PC-9 (cell line): ENCODE data around the gene S100A9. TPM values are rescaled to one million over a fixed set of nuclear protein-coding genes. Genes with fewer than 3 reads are reported as not detected.

Experiments
- BruUV-seq: library from RNA; stranded (reverse); fragments of 400-500 nt; replicated peaks from 2 replicates; lab custom pipeline; 2021; lab: Mats Ljungman, UMichigan
- CTCF ChIA-PET: fragments of 300-600 bp; sonication (Branson Sonifier 250); formaldehyde crosslinking; loops from one replicate; lab custom pipeline; 2022; ENCODE audit warnings: antibody characterized with exemption; lab: Charles Lee
- POLR2A ChIA-PET: fragments of 300-600 bp; sonication (Branson Sonifier 250); formaldehyde crosslinking; loops from one replicate; lab custom pipeline; 2022; ENCODE audit warnings: antibody characterized with exemption; ENCODE audit not compliant: unreplicated experiment; lab: Charles Lee
- DNase-seq, 2 experiments: peaks; one replicate each; pipeline versions ENCODE4 v3.0.0 to v3.0.0-alpha.2; 2015 to 2022; ENCODE audit warnings: mixed read lengths in 1 of 2
- H2AFZ ChIP-seq: fragments of 200-600 bp; sonication (generic); 2 replicates; pipeline ENCODE4 v1.8.1; 2017; ENCODE audit warnings: antibody characterized with exemption
- H3F3A ChIP-seq: fragments of 200-600 bp; sonication (generic); 2 replicates; pipeline ENCODE4 v1.8.1; 2017; ENCODE audit warnings: antibody characterized with exemption, mild to moderate bottlenecking, low read depth; ENCODE audit not compliant: insufficient read depth
- H3K27ac ChIP-seq: fragments of 200-600 bp; sonication (generic); 2 replicates; pipeline ENCODE4 v1.6.1; 2016; ENCODE audit warnings: mixed run types
- H3K27me3 ChIP-seq: fragments of 200-600 bp; sonication (generic); 2 replicates; pipeline ENCODE4 v1.6.1; 2016; ENCODE audit warnings: low read depth, mixed run types; ENCODE audit not compliant: insufficient read depth
- H3K36me3 ChIP-seq: fragments of 200-600 bp; sonication (generic); 2 replicates; pipeline ENCODE4 v1.6.1; 2016; ENCODE audit warnings: low read depth, mixed run types
- H3K4me1 ChIP-seq: fragments of 200-600 bp; sonication (generic); replicated peaks from 2 replicates; pipeline ENCODE4 v1.6.1; 2016; ENCODE audit warnings: mixed run types; ENCODE audit not compliant: insufficient read depth
- H3K4me2 ChIP-seq: fragments of 200-600 bp; sonication (generic); 2 replicates; pipeline ENCODE4 v1.6.1; 2017; ENCODE audit warnings: mixed run types
- H3K4me3 ChIP-seq: fragments of 200-600 bp; sonication (generic); 2 replicates; pipeline ENCODE4 v1.6.1; 2016; ENCODE audit warnings: mixed run types
- H3K79me2 ChIP-seq: fragments of 200-600 bp; sonication (generic); 2 replicates; pipeline ENCODE4 v1.6.1; 2017; ENCODE audit warnings: low read depth, mixed run types
- H3K9me2 ChIP-seq: fragments of 200-600 bp; sonication (generic); 2 replicates; pipeline ENCODE4 v1.8.1; 2017; ENCODE audit warnings: mild to moderate bottlenecking; ENCODE audit not compliant: insufficient read depth
- H3K9me3 ChIP-seq: fragments of 200-600 bp; sonication (generic); 2 replicates; pipeline ENCODE4 v1.8.1; 2016; ENCODE audit warnings: low read depth; ENCODE audit not compliant: insufficient read depth
- H4K20me1 ChIP-seq: fragments of 200-600 bp; sonication (generic); 2 replicates; pipeline ENCODE4 v1.8.1; 2017; ENCODE audit not compliant: insufficient read depth
- CTCF ChIP-seq: fragments of 200-600 bp; sonication (generic); conservative IDR thresholded peaks from 2 replicates; pipeline ENCODE4 v1.6.1; 2017; ENCODE audit warnings: mixed run types, antibody characterized with exemption, mild to moderate bottlenecking, moderate library complexity
- EZH2 ChIP-seq: fragments of 200-600 bp; sonication (generic); IDR thresholded peaks from 2 replicates; pipeline ENCODE4 v1.8.0; 2017; ENCODE audit warnings: antibody characterized with exemption, low read depth
- intact Hi-C: fragments of 100-400 bp; cut with micrococcal nuclease; formaldehyde crosslinking; loops from one replicate; pipeline ENCODE4 v1.10.0; 2022; ENCODE audit not compliant: unreplicated experiment
- total RNA-seq: library from RNA; stranded (reverse); gene quantifications from 2 replicates; pipeline ENCODE4 v1.2.3, GENCODE V29; 2021

S100A9 gene
- total RNA-seq, 1 experiment from 2014 or later: 4.3 TPM

GRCh38 chr1:153393926-153394325 is 36.3 kb downstream of the S100A9 start:
- no peaks in the 10 kb centered on the region for H3K36me3 ChIP-seq
- no peaks in the 10 kb centered on the region for H4K20me1 ChIP-seq
- no peak overlapping the region for H3K4me3 ChIP-seq
- no peak for TF ChIP-seq EZH2
- TF ChIP-seq CTCF: no peak; the same call in 1 of the 2 replicates
- H3K27ac ChIP-seq: no peak overlapping the region
- POLR2A ChIA-PET: no interaction called here
- no peak overlapping the region for H2AFZ ChIP-seq
- intact Hi-C loops: no loop called here
- BruUV-seq: no TSS peak
- H3K9me3 ChIP-seq: no peaks in the 10 kb centered on the region
- H3K4me1 ChIP-seq: peaks cover 59% of the 10 kb centered on the region
- H3K79me2 ChIP-seq: no peaks in the 10 kb centered on the region
- H3K4me2 ChIP-seq: no peak overlapping the region
- H3K9me2 ChIP-seq: no peaks in the 10 kb centered on the region
- H3F3A ChIP-seq: peaks cover 9% of the 10 kb centered on the region; the same call in 1 of the 2 replicates
- H3K27me3 ChIP-seq: no peaks in the 10 kb centered on the region
- DNase-seq: peak in 1 of 2 experiments; percentile 45
- CTCF ChIA-PET: no interaction called here

GRCh38 chr1:153394391-153394790 is 36.7 kb downstream of the S100A9 start:
- intact Hi-C loops: no loop called here
- ChIA-PET CTCF (no interaction called here), POLR2A (no interaction called here)
- H3K79me2 ChIP-seq: no peaks in the 10 kb centered on the region
- H3K27ac ChIP-seq: no peak overlapping the region
- H2AFZ ChIP-seq: no peak overlapping the region
- H3F3A ChIP-seq: peaks cover 9% of the 10 kb centered on the region; the same call in 1 of the 2 replicates
- H3K4me3 ChIP-seq: no peak overlapping the region
- TF ChIP-seq EZH2 (no peak), CTCF (no peak; the same call in 1 of the 2 replicates)
- BruUV-seq: no TSS peak
- no peaks in the 10 kb centered on the region for H3K36me3 ChIP-seq
- H3K9me3 ChIP-seq: no peaks in the 10 kb centered on the region
- H4K20me1 ChIP-seq: no peaks in the 10 kb centered on the region
- peaks cover 57% of the 10 kb centered on the region for H3K4me1 ChIP-seq
- DNase-seq: no peak
- no peaks in the 10 kb centered on the region for H3K27me3 ChIP-seq
- H3K4me2 ChIP-seq: no peak overlapping the region
- H3K9me2 ChIP-seq: no peaks in the 10 kb centered on the region

- H4K20me1 ChIP-seq: no peaks in the 10 kb centered on the region
- H3K4me1 ChIP-seq: peaks cover 48% of the 10 kb centered on the region
- H3F3A ChIP-seq: peaks cover 9% of the 10 kb centered on the region; the same call in 1 of the 2 replicates
- no peak overlapping the region for H2AFZ ChIP-seq
- no peaks in the 10 kb centered on the region for H3K27me3 ChIP-seq
- H3K27ac ChIP-seq: no peak overlapping the region
- BruUV-seq: no TSS peak
- no peaks in the 10 kb centered on the region for H3K36me3 ChIP-seq
- no peak overlapping the region for H3K4me3 ChIP-seq
- DNase-seq: no peak
- intact Hi-C loops: no loop called here
- 0 out of 2 replicates have a peak overlapping the region, but pooled peaks have one; percentile 9 for H3K4me2 ChIP-seq
- TF ChIP-seq CTCF: no peak
- no peak for TF ChIP-seq EZH2
- ChIA-PET POLR2A (no interaction called here), CTCF (no interaction called here)
- no peaks in the 10 kb centered on the region for H3K79me2 ChIP-seq
- no peaks in the 10 kb centered on the region for H3K9me3 ChIP-seq
- no peaks in the 10 kb centered on the region for H3K9me2 ChIP-seq
Observed at GRCh38 chr1:153395136-153395685, 37.6 kb downstream of the S100A9 start.
